Measurements from ENCODE around the gene RGS18.

DNA sequence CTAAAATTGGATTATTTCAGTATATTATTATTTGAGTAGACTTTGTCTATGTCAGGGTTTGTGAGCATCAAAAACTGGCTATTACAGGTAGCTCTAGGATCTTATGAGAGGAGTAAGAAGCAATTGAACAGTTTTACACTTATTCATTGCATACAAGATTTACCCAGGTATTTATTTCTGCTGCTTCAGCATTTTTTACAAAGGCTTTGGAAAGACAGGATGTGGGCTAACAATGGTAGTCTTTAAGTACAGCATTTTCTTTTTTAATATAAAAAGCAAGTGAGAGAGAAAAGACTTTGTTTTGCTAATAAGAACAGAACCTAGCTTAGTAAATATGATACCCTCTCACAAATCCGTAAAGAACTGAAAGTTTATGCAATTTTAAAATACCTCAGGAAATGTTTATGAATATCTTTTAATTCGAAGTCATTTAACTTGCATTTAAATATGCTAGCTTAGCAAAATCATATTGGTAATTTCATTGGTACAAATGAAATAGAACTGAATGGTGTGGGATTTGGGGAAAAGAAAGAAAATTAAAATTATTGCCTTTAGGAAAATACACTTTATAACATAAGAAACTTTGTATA, 32.1 kb upstream of the RGS18 start:
- no peak for TF ChIP-seq CTCF (IDR thresholded peaks at IDR 0.05)
- no peak for TF ChIP-seq EP300 (IDR thresholded peaks at IDR 0.05)
- no peak for TF ChIP-seq POLR2A (IDR thresholded peaks at IDR 0.05)
